Chondrocyte (in vitro differentiated cells): ENCODE results near the gene FBXL7. TPM values are rescaled to one million over a fixed set of nuclear protein-coding genes. Genes with fewer than 3 reads are reported as not detected.

ENCODE experiments used
- DNase-seq: peaks from one replicate; pipeline ENCODE4 v3.0.0; 2021; ENCODE audit warnings: mixed read lengths, low spot score
- H3K27ac Mint-ChIP-seq: one replicate; pipeline ENCODE4 v1.8.0; 2021; ENCODE audit warnings: mild to moderate bottlenecking, moderate library complexity, mixed read lengths; ENCODE audit not compliant: unreplicated experiment
- H3K27me3 Mint-ChIP-seq: 2 replicates; pipeline ENCODE4 v1.8.0; 2021; ENCODE audit warnings: low read depth, mixed read lengths
- H3K36me3 Mint-ChIP-seq: 2 replicates; pipeline ENCODE4 v1.8.0; 2021; ENCODE audit warnings: low read depth, mixed read lengths
- H3K4me1 Mint-ChIP-seq: 2 replicates; pipeline ENCODE4 v1.8.0; 2021; ENCODE audit warnings: low read depth, mild to moderate bottlenecking, mixed read lengths
- H3K4me3 Mint-ChIP-seq: one replicate; pipeline ENCODE4 v1.8.0; 2021; ENCODE audit warnings: mild to moderate bottlenecking, moderate library complexity, mixed read lengths; ENCODE audit not compliant: unreplicated experiment
- H3K9me3 Mint-ChIP-seq: 2 replicates; pipeline ENCODE4 v1.8.0; 2021; ENCODE audit warnings: low read depth, mixed read lengths
- total RNA-seq: library from RNA; stranded (reverse); gene quantifications from 3 replicates; pipeline ENCODE4 v1.2.1, GENCODE V29; 2021
- TF ChIP-seq, protein P1 (sequence below): fragments of 200-600 bp; sonication (generic); IDR thresholded peaks from 2 replicates; pipeline ENCODE4 v1.5.0; 2021; ENCODE audit warnings: antibody characterized with exemption, mild to moderate bottlenecking, moderate library complexity

FBXL7 gene
- total RNA-seq, 1 donor from 2014 or later, result 32.6 TPM

DNA sequence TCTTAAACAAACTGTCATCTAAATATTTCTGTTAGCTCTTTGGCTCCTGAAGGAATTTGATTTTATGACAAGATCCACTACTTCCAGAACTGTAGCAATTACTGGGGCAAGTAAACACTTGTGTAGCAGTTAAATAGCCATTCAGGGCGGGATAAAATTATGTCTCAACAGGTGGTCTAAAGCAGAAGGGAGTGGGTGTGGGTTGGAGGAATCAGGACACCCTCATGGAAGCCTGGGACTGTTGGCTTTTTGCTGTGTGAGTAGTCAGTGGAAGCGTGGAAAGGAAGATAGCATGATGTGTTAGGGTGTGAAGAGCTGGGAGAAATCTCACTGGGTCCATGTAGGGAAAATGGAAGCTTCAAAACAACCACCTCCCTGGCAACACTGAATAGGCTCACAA, 127.1 kb downstream of the FBXL7 start:
- DNase-seq, result no peak
- TF ChIP-seq, protein P1, sequence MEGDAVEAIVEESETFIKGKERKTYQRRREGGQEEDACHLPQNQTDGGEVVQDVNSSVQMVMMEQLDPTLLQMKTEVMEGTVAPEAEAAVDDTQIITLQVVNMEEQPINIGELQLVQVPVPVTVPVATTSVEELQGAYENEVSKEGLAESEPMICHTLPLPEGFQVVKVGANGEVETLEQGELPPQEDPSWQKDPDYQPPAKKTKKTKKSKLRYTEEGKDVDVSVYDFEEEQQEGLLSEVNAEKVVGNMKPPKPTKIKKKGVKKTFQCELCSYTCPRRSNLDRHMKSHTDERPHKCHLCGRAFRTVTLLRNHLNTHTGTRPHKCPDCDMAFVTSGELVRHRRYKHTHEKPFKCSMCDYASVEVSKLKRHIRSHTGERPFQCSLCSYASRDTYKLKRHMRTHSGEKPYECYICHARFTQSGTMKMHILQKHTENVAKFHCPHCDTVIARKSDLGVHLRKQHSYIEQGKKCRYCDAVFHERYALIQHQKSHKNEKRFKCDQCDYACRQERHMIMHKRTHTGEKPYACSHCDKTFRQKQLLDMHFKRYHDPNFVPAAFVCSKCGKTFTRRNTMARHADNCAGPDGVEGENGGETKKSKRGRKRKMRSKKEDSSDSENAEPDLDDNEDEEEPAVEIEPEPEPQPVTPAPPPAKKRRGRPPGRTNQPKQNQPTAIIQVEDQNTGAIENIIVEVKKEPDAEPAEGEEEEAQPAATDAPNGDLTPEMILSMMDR, result no peak
- Mint-ChIP-seq H3K4me1 (peaks cover 34% of the 10 kb centered on the region), H3K27me3 (no peaks in the 10 kb centered on the region), H3K27ac (no peak overlapping the region), H3K9me3 (peaks cover 2% of the 10 kb centered on the region), H3K4me3 (no peak overlapping the region), H3K36me3 (no peaks in the 10 kb centered on the region)

DNA sequence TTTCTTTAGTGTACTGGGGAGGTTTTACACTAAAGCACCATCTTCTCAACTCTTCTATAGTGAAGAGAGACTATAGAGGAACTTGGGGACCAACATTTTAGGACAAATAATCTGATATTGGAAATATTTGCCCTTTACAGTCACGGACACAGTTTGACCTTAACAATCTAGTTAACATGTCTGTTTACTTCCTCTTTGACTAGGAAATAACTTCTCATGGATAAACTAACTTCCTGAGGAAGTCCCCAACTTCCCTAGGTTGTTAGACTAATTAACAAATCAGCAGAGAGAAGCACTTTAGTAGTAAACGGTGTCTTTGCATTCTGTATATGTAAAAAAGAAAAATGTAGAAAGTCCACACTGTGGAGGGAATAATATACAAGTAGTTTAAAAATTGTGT, 127.7 kb downstream of the FBXL7 start:
- TF ChIP-seq, protein P1, result no peak
- no peak overlapping the region for H3K4me3 Mint-ChIP-seq
- no peak overlapping the region for H3K27ac Mint-ChIP-seq

DNA sequence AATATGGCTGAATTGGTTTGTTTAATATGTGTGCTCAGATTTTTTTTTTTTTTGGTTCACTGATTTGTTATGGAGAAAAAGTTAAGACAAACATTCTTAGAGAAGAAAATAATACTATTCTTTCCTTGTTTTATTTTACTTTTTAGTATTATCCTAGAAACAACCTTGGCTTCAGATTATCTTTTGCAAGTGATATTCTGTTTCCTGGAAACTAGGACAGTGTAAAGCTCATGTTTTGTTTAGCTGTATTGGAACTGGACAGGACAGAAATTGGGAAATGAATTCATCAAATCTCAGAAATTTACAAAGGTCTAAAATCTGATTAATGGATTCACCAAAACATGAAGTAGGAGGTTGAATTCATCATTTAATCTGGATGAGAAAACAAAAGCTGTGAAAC, 130.5 kb downstream of the FBXL7 start:
- no peaks in the 10 kb centered on the region for H3K36me3 Mint-ChIP-seq
- H3K4me1 Mint-ChIP-seq, result peaks cover 41% of the 10 kb centered on the region
- DNase-seq, result no peak
- TF ChIP-seq, protein P1, result no peak
- peak overlapping the region; percentile 40 for H3K4me3 Mint-ChIP-seq
- peak overlapping the region; percentile 82 for H3K27ac Mint-ChIP-seq
- H3K9me3 Mint-ChIP-seq, result no peaks in the 10 kb centered on the region
- no peaks in the 10 kb centered on the region for H3K27me3 Mint-ChIP-seq

More for the DNA sequence above, 127.7 kb downstream of the FBXL7 start:
- H3K9me3 Mint-ChIP-seq, result no peaks in the 10 kb centered on the region
- DNase-seq, result no peak
- H3K36me3 Mint-ChIP-seq, result no peaks in the 10 kb centered on the region
- peaks cover 38% of the 10 kb centered on the region for H3K4me1 Mint-ChIP-seq
- no peaks in the 10 kb centered on the region for H3K27me3 Mint-ChIP-seq

DNA sequence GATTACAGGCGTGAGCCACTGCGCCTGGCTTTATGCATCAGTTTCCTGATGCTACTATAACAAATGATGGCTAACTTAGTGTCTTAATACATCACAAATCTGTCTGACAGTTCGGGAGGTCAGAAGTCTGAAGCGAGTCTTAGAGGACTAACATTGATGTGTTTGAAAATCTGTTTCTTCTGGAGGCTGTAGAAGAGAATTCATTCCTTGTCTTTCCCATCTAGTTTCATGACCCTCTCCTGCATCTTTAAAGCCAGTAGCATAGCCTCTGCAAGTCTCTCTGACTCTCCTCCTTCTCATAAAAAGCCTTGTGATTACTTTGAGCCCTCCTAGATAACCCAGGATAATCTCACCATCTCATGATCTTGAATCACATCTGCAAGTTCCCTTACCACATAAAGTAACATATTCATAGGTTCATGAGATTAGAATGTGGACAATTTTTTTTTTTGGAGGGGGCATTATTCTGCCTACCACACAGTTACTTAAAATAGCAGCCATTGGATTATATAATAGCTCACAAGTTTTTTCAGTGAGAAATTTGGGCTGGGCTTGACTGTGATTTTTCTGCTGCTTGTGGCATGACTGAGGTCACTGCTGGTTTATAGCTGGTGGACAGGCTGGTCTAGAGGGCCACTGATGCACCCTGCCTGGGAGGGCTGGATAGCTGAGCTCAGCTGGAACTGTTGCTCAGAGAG, 134.8 kb downstream of the FBXL7 start:
- peaks cover 3% of the 10 kb centered on the region for H3K36me3 Mint-ChIP-seq
- no peaks in the 10 kb centered on the region for H3K27me3 Mint-ChIP-seq
- peaks cover 36% of the 10 kb centered on the region for H3K4me1 Mint-ChIP-seq
- no peak overlapping the region for H3K4me3 Mint-ChIP-seq
- H3K27ac Mint-ChIP-seq, result no peak overlapping the region
- TF ChIP-seq, protein P1, result no peak
- H3K9me3 Mint-ChIP-seq, result no peaks in the 10 kb centered on the region
- no peak for DNase-seq

DNA sequence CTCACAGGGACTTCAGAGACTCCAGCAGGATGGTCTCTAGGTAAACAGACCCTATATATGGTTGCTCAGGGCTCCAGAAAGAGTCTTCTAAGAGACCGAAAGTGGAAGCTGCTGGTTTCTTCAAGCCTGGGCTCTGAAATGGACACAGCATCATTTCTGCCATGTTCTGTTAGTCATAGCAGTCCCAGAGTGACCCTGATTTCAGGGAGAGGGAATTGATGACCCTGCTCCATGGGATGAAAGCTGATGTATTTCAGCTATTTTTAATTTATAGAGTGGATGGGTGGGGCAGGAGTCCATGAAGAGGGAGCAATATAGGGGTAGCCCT, 135.3 kb downstream of the FBXL7 start:
- Mint-ChIP-seq H3K36me3 (peaks cover 3% of the 10 kb centered on the region), H3K27ac (no peak overlapping the region), H3K9me3 (no peaks in the 10 kb centered on the region), H3K27me3 (no peaks in the 10 kb centered on the region), H3K4me1 (peaks cover 31% of the 10 kb centered on the region), H3K4me3 (no peak overlapping the region)
- no peak for DNase-seq
- TF ChIP-seq, protein P1, result no peak
